ENCODE measurements around the gene GAGE10. TPM values are rescaled to one million over a fixed set of nuclear protein-coding genes. Genes with fewer than 3 reads are reported as not detected.

GAGE10 gene
- total RNA-seq, 1 experiment from 2014 or later, result not detected

DNA sequence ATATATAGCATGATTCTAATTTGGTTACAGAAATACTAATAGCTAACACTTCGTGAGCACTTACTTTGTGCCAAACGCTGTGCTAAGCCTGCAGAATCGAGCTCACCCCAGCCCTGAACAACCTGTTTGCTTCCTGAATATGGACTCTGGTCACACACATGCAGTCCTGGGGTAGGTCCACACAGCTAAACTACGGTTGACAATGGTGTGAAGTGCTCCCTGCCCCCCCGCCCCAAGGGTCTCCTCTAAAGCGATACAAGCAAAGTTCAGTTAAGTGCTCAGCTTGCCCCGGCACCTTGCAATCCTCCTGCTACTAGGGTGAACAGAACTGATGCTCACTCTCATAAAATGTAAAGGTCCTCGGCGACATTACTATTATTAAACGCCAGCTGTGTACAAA is 39.8 kb upstream of the GAGE10 start:
- CTCF ChIA-PET, result interaction anchor here (0.6 kb wide), 1 partner anchor 101 kb away, joined by 5 read pairs; no protein-coding TSS in a partner anchor
- no peak for DNase-seq (ENCODE audit: unreplicated experiment)
- Mint-ChIP-seq H3K27ac (ENCODE audit: low read depth, unreplicated experiment) (no peak overlapping the region), H3K9me3 (ENCODE audit: unreplicated experiment) (peaks cover 26% of the 10 kb centered on the region), H3K4me3 (ENCODE audit: unreplicated experiment) (no peak overlapping the region), H3K27me3 (ENCODE audit: insufficient read depth, unreplicated experiment) (no peaks in the 10 kb centered on the region), H3K4me1 (ENCODE audit: insufficient read depth, unreplicated experiment) (peaks cover 4% of the 10 kb centered on the region), H3K36me3 (ENCODE audit: insufficient read depth, unreplicated experiment) (no peaks in the 10 kb centered on the region)
- POLR2A ChIA-PET, result interaction anchor here (0.7 kb wide), 1 partner anchor 14 kb away, joined by 3 read pairs; no protein-coding TSS in a partner anchor
- intact Hi-C loops (cut with micrococcal nuclease), result no loop called here
- no peak for TF ChIP-seq CTCF (IDR thresholded peaks at IDR 0.05; ENCODE audit: unreplicated experiment)
- BruUV-seq (replicated peaks), result no TSS peak

DNA sequence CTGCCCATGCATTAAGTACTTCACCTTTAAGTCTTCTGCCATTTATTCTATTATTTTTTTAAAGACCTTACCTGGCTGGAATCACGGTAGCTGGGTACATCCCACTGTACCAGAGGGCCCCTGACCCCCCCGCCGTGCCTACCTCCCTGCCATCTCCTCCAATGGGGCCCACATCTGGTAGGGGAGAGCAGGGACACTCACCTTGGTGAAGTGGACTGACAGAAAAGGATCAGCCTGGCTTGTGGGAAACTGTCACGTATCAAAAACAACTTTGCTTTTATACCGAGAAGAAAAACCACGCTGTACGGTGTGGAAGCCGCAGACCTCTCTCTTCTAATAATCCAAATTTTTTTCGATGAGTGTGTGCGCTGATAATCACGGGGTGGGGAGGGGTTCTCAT is 39.0 kb upstream of the GAGE10 start, which contains the start of gene FOXP3:
TSS of gene FOXP3 (minus strand) at position 251 of the 400 bp plus-strand sequence. CDS start 6,205 bp downstream, outside the sequence.
- Mint-ChIP-seq H3K9me3 (ENCODE audit: unreplicated experiment) (peaks cover 26% of the 10 kb centered on the region), H3K27me3 (ENCODE audit: insufficient read depth, unreplicated experiment) (no peaks in the 10 kb centered on the region), H3K36me3 (ENCODE audit: insufficient read depth, unreplicated experiment) (no peaks in the 10 kb centered on the region), H3K27ac (ENCODE audit: low read depth, unreplicated experiment) (no peak within 1 kb of the TSS), H3K4me1 (ENCODE audit: insufficient read depth, unreplicated experiment) (peaks cover 4% of the 10 kb centered on the region), H3K4me3 (ENCODE audit: unreplicated experiment) (no peak within 1 kb of the TSS)
- CTCF ChIA-PET, result no interaction called here
- POLR2A ChIA-PET, result no interaction called here
- intact Hi-C loops (cut with micrococcal nuclease), result no loop called here
- BruUV-seq (replicated peaks), result no TSS peak
- DNase-seq (ENCODE audit: unreplicated experiment), result no peak
- no peak for TF ChIP-seq CTCF (IDR thresholded peaks at IDR 0.05; ENCODE audit: unreplicated experiment)

- ChIA-PET POLR2A (interaction anchor here (0.6 kb wide), 1 partner anchor 83 kb away, joined by 3 read pairs; no protein-coding TSS in a partner anchor), CTCF (interaction anchor here (0.5 kb wide), 1 partner anchor 450 kb away, joined by 4 read pairs; no protein-coding TSS in a partner anchor)
- Mint-ChIP-seq H3K27ac (ENCODE audit: low read depth, unreplicated experiment) (no peak overlapping the region), H3K27me3 (ENCODE audit: insufficient read depth, unreplicated experiment) (no peaks in the 10 kb centered on the region), H3K36me3 (ENCODE audit: insufficient read depth, unreplicated experiment) (no peaks in the 10 kb centered on the region), H3K4me1 (ENCODE audit: insufficient read depth, unreplicated experiment) (peaks cover 12% of the 10 kb centered on the region), H3K9me3 (ENCODE audit: unreplicated experiment) (peaks cover 23% of the 10 kb centered on the region), H3K4me3 (ENCODE audit: unreplicated experiment) (peak overlapping the region; percentile 1)
- BruUV-seq (replicated peaks), result no TSS peak
- intact Hi-C loops (cut with micrococcal nuclease), result no loop called here
- no peak for TF ChIP-seq CTCF (IDR thresholded peaks at IDR 0.05; ENCODE audit: unreplicated experiment)
- no peak for DNase-seq (ENCODE audit: unreplicated experiment)
These were observed 36.7 kb upstream of the GAGE10 start for GRCh38 chrX:49266523-49267445.

DNA sequence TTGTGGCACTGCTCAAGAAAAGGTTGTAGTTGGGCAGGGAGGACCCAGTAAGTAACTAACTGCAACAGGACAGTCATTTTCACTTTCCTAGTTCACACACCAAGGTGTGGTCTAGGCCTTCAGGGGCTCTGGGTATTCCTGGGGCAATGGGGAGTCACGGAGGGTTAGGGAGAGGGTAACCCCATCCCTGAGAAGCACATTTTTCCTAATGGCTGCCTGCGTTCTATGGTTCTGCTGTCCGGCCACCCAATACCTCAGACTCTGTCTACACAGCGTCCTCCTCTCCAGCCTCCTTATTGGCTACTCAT is 34.8 kb upstream of the GAGE10 start:
- H3K4me3 Mint-ChIP-seq (ENCODE audit: unreplicated experiment), result peak overlapping the region; percentile 90
- no peaks in the 10 kb centered on the region for H3K27me3 Mint-ChIP-seq (ENCODE audit: insufficient read depth, unreplicated experiment)
- no peaks in the 10 kb centered on the region for H3K36me3 Mint-ChIP-seq (ENCODE audit: insufficient read depth, unreplicated experiment)
- BruUV-seq (replicated peaks), result TSS peak; percentile 92
- DNase-seq (ENCODE audit: unreplicated experiment), result no peak
- POLR2A ChIA-PET, result interaction anchor here (0.7 to 2.0 kb wide), 13 partner anchors 10 to 114 kb away, joined by 3 to 12 read pairs (median 4); partner anchors contain the start of gene CCDC22
- CTCF ChIA-PET, result interaction anchor here (1.0 kb wide), 1 partner anchor 77 kb away, joined by 3 read pairs; no protein-coding TSS in a partner anchor
- H3K27ac Mint-ChIP-seq (ENCODE audit: low read depth, unreplicated experiment), result peak overlapping the region; percentile 97
- H3K4me1 Mint-ChIP-seq (ENCODE audit: insufficient read depth, unreplicated experiment), result peaks cover 12% of the 10 kb centered on the region
- intact Hi-C loops (cut with micrococcal nuclease), result loop anchor here (1.0 kb wide), 1 partner anchor 77 kb away; no protein-coding TSS in a partner anchor
- H3K9me3 Mint-ChIP-seq (ENCODE audit: unreplicated experiment), result peaks cover 14% of the 10 kb centered on the region
- no peak for TF ChIP-seq CTCF (IDR thresholded peaks at IDR 0.05; ENCODE audit: unreplicated experiment)

Measured in MCF 10A (cell line).